HG02852 (cell line): ENCODE results near the gene PLAAT5.
"Not testable (repeated sequence)": the region's sequence is repeated elsewhere in the genome, so short reads cannot be mapped to it uniquely, and the experiment has no call there.

ENCODE experiments used
- ATAC-seq: cut with Tn5 transposase; IDR thresholded peaks from one replicate; pipeline ENCODE4 v1.9.1; 2021; ENCODE audit warnings: mild to moderate bottlenecking, moderate library complexity; ENCODE audit not compliant: unreplicated experiment

The PLAAT5 gene

GRCh38 chr11:63488789-63489188, 2.2 kb downstream of the PLAAT5 start:
- no peak for ATAC-seq

DNA sequence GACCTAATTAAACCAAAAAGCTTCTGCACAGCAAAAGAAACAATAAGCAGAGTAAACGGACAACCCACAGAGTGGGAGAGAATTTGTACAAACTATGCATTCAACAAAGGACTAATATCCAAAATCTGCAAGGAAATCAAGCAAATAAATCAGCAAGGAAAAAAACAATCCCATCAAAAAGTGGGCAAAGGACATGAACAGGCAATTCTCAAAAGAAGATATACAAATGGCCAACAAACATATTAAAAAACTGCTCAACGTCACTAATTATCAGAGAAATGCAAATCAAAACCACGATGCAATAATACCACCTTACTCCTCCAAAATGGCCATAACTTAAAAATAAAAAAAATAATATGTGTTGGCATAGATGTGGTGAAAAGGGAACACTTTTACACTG, 5.2 kb downstream of the PLAAT5 start:
- ATAC-seq = no peak

- ATAC-seq = no peak
Measured at GRCh38 chr11:63480039-63480438, 10.9 kb downstream of the PLAAT5 start.

GRCh38 chr11:63478896-63479295, 12.1 kb downstream of the PLAAT5 start:
- no peak for ATAC-seq

DNA sequence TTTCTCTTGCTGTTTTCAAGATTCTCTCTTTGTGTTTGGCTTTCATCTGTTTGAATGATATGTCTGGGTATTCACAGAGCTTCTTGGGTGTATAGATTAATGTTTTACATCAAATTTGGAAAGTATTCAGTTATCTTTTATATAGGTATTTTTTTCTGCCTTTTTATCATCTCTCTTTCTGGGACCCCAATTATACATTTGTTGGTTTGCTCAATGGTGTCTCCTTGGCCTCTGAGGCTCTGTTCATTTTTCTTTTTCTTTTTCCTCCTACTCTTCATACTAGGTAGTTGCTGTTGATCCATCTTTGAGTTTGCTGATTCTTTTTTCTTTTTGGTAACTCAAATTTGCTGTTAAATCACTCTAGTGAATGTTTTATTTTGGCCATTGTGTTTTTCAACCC, 14.3 kb downstream of the PLAAT5 start:
- ATAC-seq = no peak

- no peak for ATAC-seq
Measured at GRCh38 chr11:63472372-63472771, 18.6 kb downstream of the PLAAT5 start.

GRCh38 chr11:63470311-63470710, 20.7 kb downstream of the PLAAT5 start:
- no peak for ATAC-seq

DNA sequence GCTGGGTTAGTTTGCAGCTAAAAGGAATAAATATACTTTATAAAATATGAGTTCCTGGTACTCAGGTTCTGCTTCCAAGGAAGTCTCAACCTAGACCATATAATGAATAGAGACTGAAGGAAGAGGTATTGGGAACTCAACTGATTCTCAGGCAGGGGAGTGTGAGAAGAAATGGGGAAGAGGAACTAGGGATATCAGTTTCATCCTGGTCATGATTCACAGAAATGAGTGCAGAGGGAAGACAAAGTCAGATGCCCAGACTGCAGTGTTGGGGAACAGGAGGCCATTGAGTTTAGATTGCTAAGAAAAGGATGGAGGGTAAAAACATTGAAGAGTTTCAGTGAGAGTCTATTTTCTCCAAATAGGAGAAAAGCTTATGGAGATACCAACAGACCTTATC, 28.8 kb downstream of the PLAAT5 start:
- no peak for ATAC-seq

GRCh38 chr11:63459586-63459985, 31.4 kb downstream of the PLAAT5 start:
- no peak for ATAC-seq

- no peak for ATAC-seq
Measured at GRCh38 chr11:63448646-63449045, 42.3 kb downstream of the PLAAT5 start.

GRCh38 chr11:63445720-63446119, 45.2 kb downstream of the PLAAT5 start:
- ATAC-seq = no peak

DNA sequence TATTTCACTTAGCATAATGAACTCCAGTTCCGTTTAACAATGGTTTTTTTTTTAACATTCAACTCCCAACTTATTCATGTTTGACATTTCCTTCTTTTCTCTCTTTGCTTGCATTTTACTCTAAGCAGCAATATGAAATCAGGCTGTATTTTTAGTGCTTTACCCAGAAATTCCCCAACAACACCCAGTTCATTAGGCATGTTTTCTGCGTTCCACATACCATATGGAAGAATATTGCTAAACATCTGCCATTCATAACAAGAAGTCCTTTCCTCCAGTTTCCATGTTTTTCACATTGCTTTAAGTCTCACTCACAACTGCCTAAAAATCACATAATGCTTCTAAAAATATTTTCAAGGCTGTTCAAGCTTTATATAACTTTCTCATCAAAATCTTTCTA, 45.8 kb downstream of the PLAAT5 start:
- no peak for ATAC-seq

- no peak for ATAC-seq
Measured at GRCh38 chr11:63444160-63444559, 46.8 kb downstream of the PLAAT5 start.

DNA sequence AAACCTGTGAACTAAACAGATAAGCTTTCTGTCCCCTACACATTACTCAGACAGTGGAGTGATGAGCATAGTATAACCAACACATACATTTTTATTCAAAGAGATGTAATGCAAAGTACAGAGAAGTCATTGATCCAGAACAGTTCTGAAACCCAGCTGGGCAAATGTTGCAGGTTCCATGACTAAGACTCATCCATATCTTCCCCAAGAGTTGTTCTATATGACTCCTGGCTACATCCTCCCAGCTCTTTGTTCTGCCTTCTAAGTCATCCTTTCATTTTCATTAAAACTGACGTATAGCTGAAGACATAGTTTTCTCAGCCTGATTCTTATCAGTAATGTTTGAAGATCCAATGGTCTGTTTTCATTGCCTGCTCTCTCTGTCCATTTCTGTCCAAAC, 47.3 kb downstream of the PLAAT5 start:
- no peak for ATAC-seq

- not testable (repeated sequence) for ATAC-seq
Measured at GRCh38 chr11:63435831-63436230, 55.1 kb downstream of the PLAAT5 start.

DNA sequence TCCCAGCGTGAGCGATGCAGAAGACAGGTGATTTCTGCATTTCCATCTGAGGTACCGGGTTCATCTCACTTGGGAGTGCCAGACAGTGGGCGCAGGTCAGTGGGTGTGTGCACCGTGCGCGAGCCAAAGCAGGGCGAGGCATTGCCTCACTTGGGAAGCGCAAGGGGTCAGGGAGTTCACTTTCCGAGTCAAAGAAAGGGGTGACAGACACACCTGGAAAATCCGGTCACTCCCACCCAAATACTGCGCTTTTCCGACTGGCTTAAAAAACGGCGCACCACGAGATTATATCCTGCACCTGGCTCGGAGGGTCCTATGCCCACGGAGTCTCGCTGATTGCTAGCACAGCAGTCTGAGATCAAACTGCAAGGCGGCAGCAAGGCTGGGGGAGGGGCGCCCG, 55.6 kb downstream of the PLAAT5 start:
- not testable (repeated sequence) for ATAC-seq

- ATAC-seq = not testable (repeated sequence)
Measured at GRCh38 chr11:63430731-63431130, 60.2 kb downstream of the PLAAT5 start.

DNA sequence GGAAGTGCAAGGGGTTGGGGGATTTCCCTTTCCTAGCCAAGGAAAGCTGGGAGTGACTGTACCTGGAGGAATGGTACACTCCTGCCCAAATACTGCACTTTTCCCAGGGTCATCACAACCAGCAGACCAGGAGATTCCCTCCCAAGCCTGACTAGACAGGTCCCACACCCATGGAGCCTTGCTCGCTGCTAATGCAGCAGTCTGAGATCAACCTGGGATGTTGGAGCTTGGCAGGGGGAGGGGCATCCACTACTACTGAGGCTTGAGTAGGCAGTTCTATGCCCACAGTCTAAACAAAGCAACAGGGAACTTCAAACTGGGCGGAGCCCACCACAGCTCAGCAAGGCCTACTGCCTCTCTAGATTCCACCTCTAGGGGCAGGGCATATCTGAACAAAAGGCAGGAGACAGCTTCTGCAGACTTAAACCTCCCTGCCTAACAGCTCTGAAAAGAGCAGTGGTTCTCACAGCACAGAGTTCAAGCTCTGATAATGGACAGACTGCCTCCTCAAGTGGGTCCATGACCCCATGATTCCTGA, 62.9 kb downstream of the PLAAT5 start:
- ATAC-seq = no peak

- ATAC-seq = peak; percentile 62
Measured at GRCh38 chr11:63417174-63417852, 73.7 kb downstream of the PLAAT5 start.
